Gastroesophageal sphincter (tissue), 4 donors: Measurements from ENCODE around the gene C1orf74. TPM values are rescaled to one million over a fixed set of nuclear protein-coding genes. Genes with fewer than 3 reads are reported as not detected.

ENCODE experiments used
- ATAC-seq: fragments of 150-250 bp; one replicate; pipeline ENCODE4 v1.9.1; 2016; ENCODE audit warnings: mild to moderate bottlenecking, moderate library complexity
- H3K27ac ChIP-seq, 4 donors: fragments of 200-600 bp; sonication (generic) in 3 of 4; 1 replicate in 3 of 4; 2 replicates in 1 of 4; pipeline ENCODE4 v1.5.1; 2016 to 2019
- H3K27me3 ChIP-seq: fragments of 200-600 bp; sonication (generic); one replicate; pipeline ENCODE4 v1.5.1; 2019
- H3K36me3 ChIP-seq, 2 donors: fragments of 200-600 bp; sonication (generic); one replicate each; pipeline ENCODE4 v1.5.1; 2019; ENCODE audit warnings: control low read depth in 1 of 2
- H3K4me1 ChIP-seq, 3 donors: fragments of 200-600 bp; sonication (generic); 1 replicate in 2 of 3; 2 replicates in 1 of 3; pipeline ENCODE4 v1.5.1; 2016 to 2019; ENCODE audit warnings: control low read depth in 2 of 3
- H3K4me3 ChIP-seq, 2 donors: fragments of 200-600 bp; sonication (generic); one replicate each; pipeline ENCODE4 v1.5.1; 2019; ENCODE audit warnings: mild to moderate bottlenecking in 1 of 2, moderate library complexity in 1 of 2
- H3K9me3 ChIP-seq, 3 donors: fragments of 200-600 bp; sonication (generic); one replicate each; pipeline ENCODE4 v1.5.1; 2017 to 2019; ENCODE audit warnings: control low read depth in 2 of 3
- CTCF ChIP-seq, 4 experiments: fragments of 200-600 bp in 2 of 4; fragments of 450-650 bp in 2 of 4; sonication (generic) in 1 of 4; IDR thresholded peaks; one replicate each; pipeline ENCODE4 v1.5.1; 2017 to 2019; ENCODE audit warnings: antibody characterized with exemption in 4 of 4, mild to moderate bottlenecking in 2 of 4, moderate library complexity in 2 of 4
- EP300 ChIP-seq: sonication (generic); formaldehyde crosslinking; IDR thresholded peaks from one replicate; pipeline ENCODE4 v1.6.1; 2017; ENCODE audit warnings: antibody characterized with exemption, mild to moderate bottlenecking
- POLR2A ChIP-seq, 2 donors: fragments of 450-650 bp; IDR thresholded peaks; one replicate each; pipeline ENCODE4 v1.6.1; 2017; ENCODE audit warnings: antibody characterized with exemption in 2 of 2, mild to moderate bottlenecking in 2 of 2, moderate library complexity in 1 of 2
- POLR2AphosphoS5 ChIP-seq: sonication (generic); formaldehyde crosslinking; IDR thresholded peaks from one replicate; pipeline ENCODE4 v1.6.1; 2017; ENCODE audit warnings: antibody characterized with exemption
- WGBS, 2 donors: methylation state at CpG; one replicate each; pipeline ENCODE4 v1.1.5; 2018; ENCODE audit warnings: low coverage in 1 of 2; 5-methylcytosine and 5-hydroxymethylcytosine counted together
- total RNA-seq, 4 donors: library from RNA; depleted of rRNA; stranded (reverse); fragments of >200 nt; gene quantifications; one replicate each; pipeline ENCODE4 v1.1.0, GENCODE V29; 2016

The C1orf74 gene
- total RNA-seq, 4 donors from 2014 or later: 0.64 to 1.3 (median 0.87) TPM

GRCh38 chr1:209815931-209816341 lies 31.6 kb upstream of the C1orf74 start:
- Histone ChIP-seq H3K36me3 (no peaks in the 10 kb centered on the region), H3K27me3 (no peaks in the 10 kb centered on the region), H3K4me3 (no peak overlapping the region), H3K9me3 (no peaks in the 10 kb centered on the region), H3K4me1 (no peaks in the 10 kb centered on the region), H3K27ac (no peak overlapping the region)
- no peak for ATAC-seq
- TF ChIP-seq CTCF (IDR thresholded peaks at IDR 0.05) (no peak), POLR2AphosphoS5 (no peak), EP300 (no peak), POLR2A (IDR thresholded peaks at IDR 0.05) (no peak)
- 73% methylated on average over 5 of the region's 6 CpGs; no CpG with 5 or more reads in 1 of the 2 donors for WGBS, 2 donors

GRCh38 chr1:209815490-209815889 lies 31.1 kb upstream of the C1orf74 start:
- TF ChIP-seq POLR2AphosphoS5 (no peak), POLR2A (IDR thresholded peaks at IDR 0.05) (no peak), EP300 (no peak), CTCF (IDR thresholded peaks at IDR 0.05) (no peak)

GRCh38 chr1:209813902-209814301 lies 29.5 kb upstream of the C1orf74 start:
- no peaks in the 10 kb centered on the region for H3K9me3 ChIP-seq
- no peaks in the 10 kb centered on the region for H3K27me3 ChIP-seq
- no peak overlapping the region for H3K27ac ChIP-seq
- no peaks in the 10 kb centered on the region for H3K36me3 ChIP-seq
- no peak overlapping the region for H3K4me3 ChIP-seq
- 87 to 91% methylated on average over 4 of the region's 4 CpGs for WGBS, 2 donors
- ATAC-seq: no peak
- no peaks in the 10 kb centered on the region for H3K4me1 ChIP-seq
- TF ChIP-seq POLR2AphosphoS5 (no peak), POLR2A (IDR thresholded peaks at IDR 0.05) (no peak), EP300 (no peak), CTCF (IDR thresholded peaks at IDR 0.05) (no peak)

More at GRCh38 chr1:209815490-209815889, 31.1 kb upstream of the C1orf74 start:
- ATAC-seq: no peak
- Histone ChIP-seq H3K4me3 (no peak overlapping the region), H3K27ac (no peak overlapping the region), H3K9me3 (no peaks in the 10 kb centered on the region), H3K4me1 (no peaks in the 10 kb centered on the region), H3K27me3 (no peaks in the 10 kb centered on the region), H3K36me3 (no peaks in the 10 kb centered on the region)
- WGBS, 2 donors: 50 to 82% methylated on average over 2 to 3 of the region's 3 CpGs

DNA sequence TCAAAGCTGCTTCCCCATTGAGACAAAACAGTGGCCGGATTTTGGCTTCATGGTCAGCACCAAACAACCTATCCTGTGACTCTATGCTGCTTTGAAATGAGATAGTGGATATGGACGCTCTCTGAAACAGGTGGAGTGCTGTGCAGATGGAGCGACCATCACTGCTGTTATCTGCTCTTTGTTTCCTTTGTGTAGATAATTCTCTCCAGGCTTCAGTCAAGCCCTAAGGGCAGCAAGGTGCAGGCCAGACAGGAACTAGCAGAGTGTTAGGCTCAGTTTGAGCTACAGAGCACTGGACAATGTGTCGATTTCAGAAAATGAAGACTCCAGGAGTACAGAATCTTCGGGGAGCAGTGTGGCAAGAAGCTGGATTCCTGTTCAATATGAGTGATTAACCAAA lies 26.4 kb upstream of the C1orf74 start:
- H3K4me1 ChIP-seq: peaks cover 0 to 7% (median 0%) of the 10 kb centered on the region in 3 donors
- no peak overlapping the region for H3K4me3 ChIP-seq
- WGBS, 2 donors: 77% methylated on average over 5 of the region's 5 CpGs; no CpG with 5 or more reads in 1 of the 2 donors
- no peaks in the 10 kb centered on the region for H3K36me3 ChIP-seq
- TF ChIP-seq POLR2A (IDR thresholded peaks at IDR 0.05) (no peak), CTCF (IDR thresholded peaks at IDR 0.05) (no peak), EP300 (no peak), POLR2AphosphoS5 (no peak)
- no peak for ATAC-seq
- no peaks in the 10 kb centered on the region for H3K27me3 ChIP-seq
- H3K27ac ChIP-seq: no peak overlapping the region
- H3K9me3 ChIP-seq: no peaks in the 10 kb centered on the region

- H3K4me1 ChIP-seq: peaks cover 0 to 13% (median 0%) of the 10 kb centered on the region in 3 donors
- 90 to 100% methylated on average over 1 to 2 of the region's 4 CpGs for WGBS, 2 donors
- no peaks in the 10 kb centered on the region for H3K36me3 ChIP-seq
- no peak for TF ChIP-seq POLR2A (IDR thresholded peaks at IDR 0.05)
- TF ChIP-seq POLR2AphosphoS5: no peak
- no peak for TF ChIP-seq CTCF (IDR thresholded peaks at IDR 0.05)
- TF ChIP-seq EP300: no peak
- no peaks in the 10 kb centered on the region for H3K27me3 ChIP-seq
- H3K4me3 ChIP-seq: no peak overlapping the region
- no peak for ATAC-seq
- no peak overlapping the region for H3K27ac ChIP-seq
- H3K9me3 ChIP-seq: no peaks in the 10 kb centered on the region
These were observed 25.3 kb upstream of the C1orf74 start for GRCh38 chr1:209809611-209810010.
